Erythroblast (primary cell): ENCODE results near the gene LAG3.

Experiments used
- GATA1 ChIP-seq: IDR thresholded peaks from 2 replicates; pipeline ENCODE4 v1.6.1; 2011; ENCODE audit warnings: low read depth, mild to moderate bottlenecking, control low read depth, low read length, moderate library complexity
- POLR2A ChIP-seq: IDR thresholded peaks from 2 replicates; pipeline ENCODE4 v1.6.1; 2011; ENCODE audit warnings: mild to moderate bottlenecking, low read length

DNA sequence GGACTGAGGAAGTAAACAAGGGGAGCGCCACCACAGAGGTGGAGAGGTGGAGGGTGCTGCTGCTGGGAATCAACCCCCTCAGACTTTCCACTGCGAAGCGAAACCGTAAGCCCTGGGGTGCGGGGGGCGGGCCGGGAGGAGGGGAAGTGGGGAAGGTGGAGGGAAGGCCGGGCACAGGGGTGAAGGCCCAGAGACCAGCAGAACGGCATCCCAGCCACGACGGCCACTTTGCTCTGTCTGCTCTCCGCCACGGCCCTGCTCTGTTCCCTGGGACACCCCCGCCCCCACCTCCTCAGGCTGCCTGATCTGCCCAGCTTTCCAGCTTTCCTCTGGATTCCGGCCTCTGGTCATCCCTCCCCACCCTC lies at the start of gene LAG3:
- TF ChIP-seq POLR2A (no peak), GATA1 (no peak)
